ENCODE measurements around the gene TSPAN15.

TSPAN15 gene

DNA sequence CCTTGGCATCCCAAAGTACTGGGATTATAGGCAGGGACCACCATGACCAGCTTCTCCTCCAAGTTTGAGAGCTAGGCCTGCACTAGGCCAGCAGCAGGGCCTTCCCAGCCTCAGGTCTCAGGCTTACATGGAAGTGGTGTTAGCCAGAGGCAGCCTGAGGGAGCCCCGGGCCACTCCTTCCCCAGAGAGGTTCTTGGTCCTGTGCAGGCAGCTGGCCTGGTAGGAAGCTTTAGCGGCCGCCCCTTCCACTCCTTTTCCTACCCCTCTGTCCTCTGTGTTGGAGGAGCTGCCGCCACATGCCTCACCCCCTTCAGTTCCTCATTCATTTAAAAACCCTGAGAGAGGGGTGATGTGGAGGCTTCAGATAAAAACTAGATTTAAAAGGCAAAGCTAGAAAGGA, 40.3 kb downstream of the TSPAN15 start:
- no peak overlapping the region for H3K27ac ChIP-seq (ENCODE audit: low read depth, low read length)
- peaks cover 9 to 27% of the 10 kb centered on the region in 2 donors for H3K36me3 ChIP-seq (ENCODE audit: control insufficient read depth in 1 of 2, insufficient read depth in 2 of 2, low read length in 2 of 2)
- H3K4me1 ChIP-seq (ENCODE audit: control insufficient read depth in 1 of 2, insufficient read depth in 2 of 2, low read length in 2 of 2): no peaks in the 10 kb centered on the region
- H3K9me3 ChIP-seq (ENCODE audit: control insufficient read depth in 1 of 2, low read length in 2 of 2): peaks cover 0 to 8% of the 10 kb centered on the region in 2 donors
- H3K9ac ChIP-seq (ENCODE audit: low read depth in 1 of 2, low read length in 2 of 2): no peak overlapping the region
- H3K4me3 ChIP-seq (ENCODE audit: low read depth in 1 of 2, low read length in 2 of 2): no peak overlapping the region
- no peaks in the 10 kb centered on the region for H3K27me3 ChIP-seq (ENCODE audit: control insufficient read depth in 1 of 2, insufficient read depth in 2 of 2, low read length in 2 of 2)

DNA sequence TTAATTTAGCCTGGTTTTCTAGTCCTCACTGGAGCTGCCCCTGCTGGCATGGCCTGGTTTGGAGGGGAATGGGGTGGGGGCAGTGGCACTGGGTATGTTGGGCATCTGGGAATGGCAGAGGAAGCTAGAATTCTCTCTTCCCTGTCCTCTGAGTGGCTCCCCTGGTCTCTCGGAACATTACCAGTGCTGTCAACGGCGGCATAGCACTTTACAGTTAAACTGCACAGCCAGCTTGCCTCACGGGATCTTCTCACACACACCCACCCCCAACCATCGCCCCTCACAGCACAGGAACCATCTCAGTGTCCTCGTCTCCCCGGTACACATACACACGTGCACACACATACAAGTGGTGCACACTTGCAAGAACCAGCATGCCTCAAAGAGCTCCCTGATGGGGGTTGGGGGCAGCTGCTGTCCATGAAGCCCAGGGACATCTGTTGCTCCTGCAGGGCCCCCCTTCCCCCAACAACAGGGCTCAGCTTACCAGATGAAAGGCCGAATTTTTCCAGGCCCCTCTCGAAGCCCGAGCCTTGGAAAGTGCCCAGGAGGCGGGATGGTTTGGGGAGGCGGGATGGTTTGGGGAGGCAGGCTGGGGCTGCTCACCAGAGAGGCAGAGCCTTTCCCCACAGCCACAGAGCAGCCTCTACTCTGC, 41.0 kb downstream of the TSPAN15 start:
- H3K27ac ChIP-seq (ENCODE audit: low read depth, low read length): no peak overlapping the region
- no peak overlapping the region for H3K4me3 ChIP-seq (ENCODE audit: low read depth in 1 of 2, low read length in 2 of 2)
- peaks cover 9 to 25% of the 10 kb centered on the region in 2 donors for H3K36me3 ChIP-seq (ENCODE audit: control insufficient read depth in 1 of 2, insufficient read depth in 2 of 2, low read length in 2 of 2)
- peaks cover 0 to 8% of the 10 kb centered on the region in 2 donors for H3K9me3 ChIP-seq (ENCODE audit: control insufficient read depth in 1 of 2, low read length in 2 of 2)
- H3K27me3 ChIP-seq (ENCODE audit: control insufficient read depth in 1 of 2, insufficient read depth in 2 of 2, low read length in 2 of 2): no peaks in the 10 kb centered on the region
- no peaks in the 10 kb centered on the region for H3K4me1 ChIP-seq (ENCODE audit: control insufficient read depth in 1 of 2, insufficient read depth in 2 of 2, low read length in 2 of 2)
- no peak overlapping the region for H3K9ac ChIP-seq (ENCODE audit: low read depth in 1 of 2, low read length in 2 of 2)

DNA sequence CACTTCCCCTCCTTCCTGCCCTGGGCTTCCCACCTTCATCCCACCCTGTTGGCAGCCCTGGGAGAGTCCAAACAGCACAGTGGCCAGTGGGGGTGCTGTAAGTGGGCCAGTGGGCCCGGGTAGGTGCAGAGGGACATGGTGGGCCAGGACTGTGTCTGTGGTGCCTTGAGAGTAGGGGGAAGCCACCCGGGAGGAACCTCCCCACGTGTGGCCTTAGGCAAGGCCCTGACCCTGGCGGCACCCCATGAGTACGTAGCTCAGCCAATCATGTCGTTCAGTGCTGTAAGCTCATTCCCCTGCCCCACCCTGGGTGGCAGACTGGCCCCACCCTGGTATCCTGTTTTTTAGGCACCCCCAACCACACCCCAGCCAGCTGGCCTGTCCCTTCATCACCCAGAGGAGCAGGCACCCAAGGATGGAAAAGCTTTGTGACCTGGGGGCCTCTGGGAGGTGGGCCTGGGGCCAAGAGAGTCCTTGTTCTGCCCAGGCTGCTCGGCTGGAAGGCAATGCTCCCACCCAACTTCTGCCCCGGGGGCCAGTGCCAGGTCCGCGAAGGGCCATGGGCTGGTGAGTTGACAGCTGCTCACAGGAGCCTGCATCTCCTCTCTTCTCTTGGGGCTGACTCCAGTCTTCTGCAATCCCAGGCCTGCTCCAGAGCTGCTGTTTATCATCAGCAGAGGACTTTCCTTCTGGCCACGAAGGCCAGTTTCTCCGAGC, 41.6 kb downstream of the TSPAN15 start:
- peaks cover 0 to 4% of the 10 kb centered on the region in 2 donors for H3K9me3 ChIP-seq (ENCODE audit: control insufficient read depth in 1 of 2, low read length in 2 of 2)
- peaks cover 3 to 24% of the 10 kb centered on the region in 2 donors for H3K36me3 ChIP-seq (ENCODE audit: control insufficient read depth in 1 of 2, insufficient read depth in 2 of 2, low read length in 2 of 2)
- H3K4me3 ChIP-seq (ENCODE audit: low read depth in 1 of 2, low read length in 2 of 2): no peak overlapping the region
- H3K27ac ChIP-seq (ENCODE audit: low read depth, low read length): no peak overlapping the region
- no peaks in the 10 kb centered on the region for H3K27me3 ChIP-seq (ENCODE audit: control insufficient read depth in 1 of 2, insufficient read depth in 2 of 2, low read length in 2 of 2)
- H3K9ac ChIP-seq (ENCODE audit: low read depth in 1 of 2, low read length in 2 of 2): no peak overlapping the region
- no peaks in the 10 kb centered on the region for H3K4me1 ChIP-seq (ENCODE audit: control insufficient read depth in 1 of 2, insufficient read depth in 2 of 2, low read length in 2 of 2)

DNA sequence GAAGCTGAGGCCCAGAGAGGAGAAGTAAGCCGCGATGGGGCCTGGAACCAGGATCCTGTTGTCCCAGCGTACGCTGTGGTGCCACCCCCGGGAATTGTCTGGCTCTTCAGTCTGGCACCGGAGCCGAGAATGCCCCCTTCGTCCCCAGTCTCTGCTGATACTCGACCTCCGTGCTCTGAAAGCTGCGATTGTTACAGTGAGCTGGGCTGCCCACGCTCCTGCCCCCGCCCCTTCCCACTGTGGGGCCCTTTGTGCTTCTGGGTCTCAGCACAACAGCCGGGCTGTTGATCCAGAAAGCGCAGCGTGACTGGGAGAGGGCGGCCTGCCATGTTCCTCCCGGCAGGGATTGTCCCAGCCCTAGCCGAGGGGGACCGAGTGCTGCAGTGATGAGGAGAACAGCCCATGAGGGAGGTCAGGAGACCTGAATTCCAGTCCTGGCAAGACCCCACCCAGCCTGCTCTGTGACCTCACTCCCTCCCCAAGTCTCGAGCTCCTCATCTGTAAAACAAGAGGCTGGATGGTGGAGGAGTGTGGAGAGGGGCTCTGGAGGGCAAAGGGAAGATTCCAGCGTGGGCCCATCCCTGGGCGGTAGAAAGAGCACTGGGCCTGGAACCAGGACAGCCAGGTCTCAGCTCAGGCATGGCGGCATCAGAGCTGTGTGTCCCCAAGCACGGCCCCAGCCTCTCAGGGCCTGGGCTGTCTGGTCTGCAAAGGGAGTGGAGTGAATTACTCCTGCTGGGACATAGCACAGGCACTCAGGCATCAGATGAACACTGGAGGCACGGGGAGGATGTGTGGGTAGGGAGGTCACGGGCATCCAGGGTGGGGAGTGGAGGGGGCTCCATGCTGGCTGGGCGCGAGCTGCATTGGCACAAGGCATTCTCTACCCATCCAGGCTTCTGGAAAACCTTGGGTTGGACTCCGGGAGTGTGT, 43.6 kb downstream of the TSPAN15 start:
- Histone ChIP-seq H3K27me3 (ENCODE audit: control insufficient read depth in 1 of 2, insufficient read depth in 2 of 2, low read length in 2 of 2) (no peaks in the 10 kb centered on the region), H3K9me3 (ENCODE audit: control insufficient read depth in 1 of 2, low read length in 2 of 2) (no peaks in the 10 kb centered on the region), H3K4me1 (ENCODE audit: control insufficient read depth in 1 of 2, insufficient read depth in 2 of 2, low read length in 2 of 2) (no peaks in the 10 kb centered on the region), H3K27ac (ENCODE audit: low read depth, low read length) (no peak overlapping the region), H3K36me3 (ENCODE audit: control insufficient read depth in 1 of 2, insufficient read depth in 2 of 2, low read length in 2 of 2) (peaks cover 4 to 27% of the 10 kb centered on the region in 2 donors), H3K4me3 (ENCODE audit: low read depth in 1 of 2, low read length in 2 of 2) (no peak overlapping the region), H3K9ac (ENCODE audit: low read depth in 1 of 2, low read length in 2 of 2) (no peak overlapping the region)

DNA sequence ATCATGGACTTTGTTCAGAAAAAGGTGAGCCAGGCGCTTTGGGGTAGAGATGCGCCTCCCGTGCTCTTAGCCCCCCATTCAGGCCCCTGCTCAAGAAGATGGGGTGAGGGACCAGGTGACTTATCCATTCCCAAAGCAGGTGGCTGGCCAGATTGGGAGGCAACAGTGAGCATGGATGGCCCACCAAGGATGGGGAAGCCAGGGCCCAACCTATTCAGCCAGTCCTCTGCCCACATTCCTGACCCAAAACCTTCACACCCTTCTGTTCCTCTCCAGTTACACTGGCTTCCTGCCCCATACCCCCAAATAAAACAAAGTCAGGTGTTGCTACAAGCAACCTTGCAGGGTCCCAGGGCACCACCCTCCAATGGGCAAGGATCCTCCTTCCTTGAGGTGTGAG, 44.4 kb downstream of the TSPAN15 start:
- Histone ChIP-seq H3K27me3 (ENCODE audit: control insufficient read depth in 1 of 2, insufficient read depth in 2 of 2, low read length in 2 of 2) (no peaks in the 10 kb centered on the region), H3K27ac (ENCODE audit: low read depth, low read length) (no peak overlapping the region), H3K4me1 (ENCODE audit: control insufficient read depth in 1 of 2, insufficient read depth in 2 of 2, low read length in 2 of 2) (no peaks in the 10 kb centered on the region), H3K9ac (ENCODE audit: low read depth in 1 of 2, low read length in 2 of 2) (no peak overlapping the region), H3K4me3 (ENCODE audit: low read depth in 1 of 2, low read length in 2 of 2) (no peak overlapping the region), H3K9me3 (ENCODE audit: control insufficient read depth in 1 of 2, low read length in 2 of 2) (no peaks in the 10 kb centered on the region), H3K36me3 (ENCODE audit: control insufficient read depth in 1 of 2, insufficient read depth in 2 of 2, low read length in 2 of 2) (peaks cover 4 to 26% of the 10 kb centered on the region in 2 donors)

DNA sequence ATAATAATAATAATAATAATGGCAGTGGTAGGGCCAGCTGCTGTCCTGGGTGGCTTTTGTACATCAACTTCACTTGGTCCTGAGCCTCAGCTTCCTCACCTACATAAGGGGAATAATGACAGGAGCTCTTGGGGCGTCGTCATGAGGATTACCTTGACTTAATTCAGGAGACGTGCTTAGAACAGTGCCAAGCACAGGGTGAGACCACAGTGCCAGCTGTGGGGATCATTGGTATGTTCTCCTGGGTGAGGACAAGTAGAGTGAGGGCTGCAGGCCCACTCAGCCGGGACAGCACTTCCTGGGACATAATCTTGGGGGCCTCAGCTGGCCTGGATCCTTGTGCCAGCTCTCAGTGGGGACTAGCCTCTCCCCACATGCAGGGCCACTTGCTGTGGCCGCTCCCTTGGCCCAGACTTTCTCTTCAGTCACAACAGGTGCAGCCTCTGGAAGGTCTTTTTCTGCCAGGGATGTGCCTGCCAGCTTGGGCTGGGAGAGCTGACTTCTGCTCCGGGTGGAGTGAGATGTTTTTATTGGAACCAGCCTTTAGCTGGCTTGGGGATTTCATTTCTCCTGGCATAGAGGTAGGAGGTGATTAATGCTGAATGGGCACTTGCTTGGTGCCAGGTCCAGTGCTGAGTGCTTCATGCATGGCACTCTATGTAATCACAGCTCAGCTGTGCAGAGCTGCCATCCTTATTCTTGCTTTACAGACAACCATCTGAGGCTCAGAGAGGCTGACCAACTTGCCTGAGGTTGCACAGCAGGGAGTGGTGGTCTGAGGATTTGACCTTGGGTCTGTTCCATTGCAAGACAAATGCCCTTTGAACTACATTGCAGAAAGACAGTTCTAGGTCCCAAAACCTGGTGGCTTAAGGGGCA, 45.3 kb downstream of the TSPAN15 start:
- Histone ChIP-seq H3K36me3 (ENCODE audit: control insufficient read depth in 1 of 2, insufficient read depth in 2 of 2, low read length in 2 of 2) (peaks cover 4 to 35% of the 10 kb centered on the region in 2 donors), H3K27me3 (ENCODE audit: control insufficient read depth in 1 of 2, insufficient read depth in 2 of 2, low read length in 2 of 2) (no peaks in the 10 kb centered on the region), H3K4me1 (ENCODE audit: control insufficient read depth in 1 of 2, insufficient read depth in 2 of 2, low read length in 2 of 2) (no peaks in the 10 kb centered on the region), H3K9me3 (ENCODE audit: control insufficient read depth in 1 of 2, low read length in 2 of 2) (no peaks in the 10 kb centered on the region), H3K4me3 (ENCODE audit: low read depth in 1 of 2, low read length in 2 of 2) (no peak overlapping the region), H3K27ac (ENCODE audit: low read depth, low read length) (no peak overlapping the region), H3K9ac (ENCODE audit: low read depth in 1 of 2, low read length in 2 of 2) (no peak overlapping the region)

DNA sequence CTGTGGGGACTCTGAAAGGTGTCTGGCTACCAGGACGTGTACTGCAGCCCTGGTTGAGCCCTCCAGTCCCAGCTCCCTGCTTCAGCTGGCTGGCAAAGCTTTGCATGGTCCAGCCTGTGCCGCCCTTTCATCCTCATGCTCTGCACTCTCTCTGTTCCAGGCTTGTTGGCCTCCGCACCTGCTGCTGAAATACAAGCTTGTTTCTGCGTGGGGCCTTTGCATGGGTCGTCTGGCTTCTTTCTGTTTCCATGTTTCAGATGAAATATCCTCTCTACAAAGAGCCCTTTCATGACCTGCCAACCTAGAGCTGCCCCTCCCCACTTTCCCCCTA, 45.9 kb downstream of the TSPAN15 start:
- Histone ChIP-seq H3K4me3 (ENCODE audit: low read depth in 1 of 2, low read length in 2 of 2) (no peak overlapping the region), H3K36me3 (ENCODE audit: control insufficient read depth in 1 of 2, insufficient read depth in 2 of 2, low read length in 2 of 2) (peaks cover 4 to 40% of the 10 kb centered on the region in 2 donors), H3K27me3 (ENCODE audit: control insufficient read depth in 1 of 2, insufficient read depth in 2 of 2, low read length in 2 of 2) (no peaks in the 10 kb centered on the region), H3K9me3 (ENCODE audit: control insufficient read depth in 1 of 2, low read length in 2 of 2) (no peaks in the 10 kb centered on the region), H3K4me1 (ENCODE audit: control insufficient read depth in 1 of 2, insufficient read depth in 2 of 2, low read length in 2 of 2) (no peaks in the 10 kb centered on the region), H3K27ac (ENCODE audit: low read depth, low read length) (no peak overlapping the region), H3K9ac (ENCODE audit: low read depth in 1 of 2, low read length in 2 of 2) (no peak overlapping the region)

DNA sequence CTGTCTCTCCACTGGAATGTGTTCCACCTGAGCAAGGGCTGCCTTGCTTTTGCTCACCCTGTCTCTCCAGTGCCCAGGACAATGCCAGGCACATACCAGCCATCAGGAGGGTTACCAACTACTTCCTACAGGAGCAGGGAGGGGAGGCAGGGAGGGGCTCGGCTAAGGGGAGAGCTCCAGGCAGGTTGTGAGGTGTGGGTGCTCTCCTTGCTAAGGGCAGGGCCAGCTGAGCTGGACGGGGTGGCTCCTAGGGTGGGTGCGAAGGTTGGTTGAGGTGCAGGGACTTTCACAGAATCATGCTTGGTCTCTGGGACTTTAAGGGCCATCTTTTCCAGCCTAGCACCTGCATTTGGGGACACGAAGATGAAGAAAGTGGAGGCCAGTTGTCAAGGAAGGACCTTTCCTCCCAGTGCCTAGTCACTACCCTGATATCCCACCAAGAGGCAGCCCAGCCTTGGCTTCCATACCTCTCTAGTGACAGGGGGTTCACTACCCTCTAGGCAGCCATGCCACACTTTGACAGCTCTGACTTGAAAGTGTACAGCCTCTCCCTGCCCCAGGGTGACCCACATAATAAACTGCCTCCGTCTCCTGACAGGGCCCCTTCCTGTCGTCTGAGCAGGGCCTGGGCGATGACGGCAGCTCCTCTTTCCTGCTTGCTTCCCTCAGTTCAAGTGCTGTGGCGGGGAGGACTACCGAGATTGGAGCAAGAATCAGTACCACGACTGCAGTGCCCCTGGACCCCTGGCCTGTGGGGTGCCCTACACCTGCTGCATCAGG, 46.5 kb downstream of the TSPAN15 start:
- Histone ChIP-seq H3K27me3 (ENCODE audit: control insufficient read depth in 1 of 2, insufficient read depth in 2 of 2, low read length in 2 of 2) (no peaks in the 10 kb centered on the region), H3K9ac (ENCODE audit: low read depth in 1 of 2, low read length in 2 of 2) (no peak overlapping the region), H3K27ac (ENCODE audit: low read depth, low read length) (no peak overlapping the region), H3K4me1 (ENCODE audit: control insufficient read depth in 1 of 2, insufficient read depth in 2 of 2, low read length in 2 of 2) (no peaks in the 10 kb centered on the region), H3K36me3 (ENCODE audit: control insufficient read depth in 1 of 2, insufficient read depth in 2 of 2, low read length in 2 of 2) (peaks cover 4 to 46% of the 10 kb centered on the region in 2 donors), H3K9me3 (ENCODE audit: control insufficient read depth in 1 of 2, low read length in 2 of 2) (no peaks in the 10 kb centered on the region), H3K4me3 (ENCODE audit: low read depth in 1 of 2, low read length in 2 of 2) (no peak overlapping the region)

All from duodenal mucosa (tissue), 2 donors.